ENCODE data around the gene EMP3.

- TF ChIP-seq POLR2A (IDR thresholded peaks at IDR 0.05), result no peak
- TF ChIP-seq CTCF (IDR thresholded peaks at IDR 0.05), result no peak
- TF ChIP-seq POLR2AphosphoS5 (IDR thresholded peaks at IDR 0.05; ENCODE audit: insufficient read depth in 1 of 2, low read depth in 1 of 2), result no peak
These were observed 19.5 kb downstream of the EMP3 start for GRCh38 chr19:48344892-48345291.

Measured in vagina (tissue), 2 donors.